COLO668 (cell line): Measurements from ENCODE around the gene DACH2.
"Not testable (repeated sequence)": the region's sequence is repeated elsewhere in the genome, so short reads cannot be mapped to it uniquely, and the experiment has no call there.

Experiments used
- DNase-seq: peaks from one replicate; lab custom pipeline; 2025; ENCODE audit not compliant: unreplicated experiment; lab: John Stamatoyannopoulos, UW

The DACH2 gene

GRCh38 chrX:86148024-86148511 is at the start of gene DACH2:
Gene DACH2 (plus strand): TSS chrX:86148451.
- DNase-seq, result peak; percentile 88

GRCh38 chrX:86102341-86102740 is 45.9 kb upstream of the DACH2 start:
- DNase-seq, result no peak

- no peak for DNase-seq
These were observed 45.2 kb upstream of the DACH2 start for GRCh38 chrX:86103061-86103460.

GRCh38 chrX:86104526-86104925 is 43.7 kb upstream of the DACH2 start:
- no peak for DNase-seq

- DNase-seq, result no peak
These were observed 26.3 kb upstream of the DACH2 start for GRCh38 chrX:86121916-86122315.

- DNase-seq, result no peak
These were observed 14.5 kb upstream of the DACH2 start for GRCh38 chrX:86133761-86134160.

GRCh38 chrX:86137071-86137470 is 11.2 kb upstream of the DACH2 start:
- no peak for DNase-seq

GRCh38 chrX:86141786-86142185 is 6.5 kb upstream of the DACH2 start:
- no peak for DNase-seq

GRCh38 chrX:86146102-86146501 is 2.1 kb upstream of the DACH2 start:
- no peak for DNase-seq

GRCh38 chrX:86148594-86148993 is 343 bp downstream of the DACH2 start:
- peak; percentile 33 for DNase-seq

GRCh38 chrX:86149119-86149518 is 868 bp downstream of the DACH2 start:
- peak; percentile 22 for DNase-seq

GRCh38 chrX:86154553-86154952 is 6.3 kb downstream of the DACH2 start:
- no peak for DNase-seq

GRCh38 chrX:86171366-86171765 is 23.1 kb downstream of the DACH2 start:
- peak; percentile 10 for DNase-seq

- DNase-seq, result no peak
These were observed 30.7 kb downstream of the DACH2 start for GRCh38 chrX:86178906-86179305.

- DNase-seq, result not testable (repeated sequence)
These were observed 33.1 kb downstream of the DACH2 start for GRCh38 chrX:86181325-86181724.

GRCh38 chrX:86192827-86193226 is 44.6 kb downstream of the DACH2 start:
- DNase-seq, result no peak

- no peak for DNase-seq
These were observed 46.5 kb downstream of the DACH2 start for GRCh38 chrX:86194758-86195157.

GRCh38 chrX:86195343-86195742 is 47.1 kb downstream of the DACH2 start:
- DNase-seq, result no peak

- no peak for DNase-seq
These were observed 49.6 kb downstream of the DACH2 start for GRCh38 chrX:86197815-86198214.

- no peak for DNase-seq
These were observed 62.5 kb downstream of the DACH2 start for GRCh38 chrX:86210772-86211171.

GRCh38 chrX:86215260-86215659 is 67.0 kb downstream of the DACH2 start:
- DNase-seq, result no peak

- no peak for DNase-seq
These were observed 89.2 kb downstream of the DACH2 start for GRCh38 chrX:86237482-86237881.

- DNase-seq, result no peak
These were observed 93.3 kb downstream of the DACH2 start for GRCh38 chrX:86241547-86241946.

GRCh38 chrX:86263526-86263925 is 115.3 kb downstream of the DACH2 start:
- no peak for DNase-seq
